Neural progenitor cell (in vitro differentiated cells): ENCODE results near the gene GAS6.

ENCODE experiments used
- CTCF ChIP-seq: fragments of 200-600 bp; sonication (generic); IDR thresholded peaks from 2 replicates; pipeline ENCODE4 v1.5.1; 2017; ENCODE audit warnings: antibody characterized with exemption, mild to moderate bottlenecking
- EZH2 ChIP-seq: fragments of 200-600 bp; sonication (generic); IDR thresholded peaks from 2 replicates; pipeline ENCODE4 v1.6.1; 2017; ENCODE audit warnings: antibody characterized with exemption, mild to moderate bottlenecking, moderate library complexity
- EZH2phosphoT487 ChIP-seq: fragments of 200-600 bp; sonication (generic); IDR thresholded peaks from 2 replicates; pipeline ENCODE4 v1.6.1; 2017; ENCODE audit warnings: antibody characterized with exemption

GRCh38 chr13:113860665-113861432 lies 3.0 kb downstream of the GAS6 start:
- no peak for TF ChIP-seq EZH2phosphoT487
- TF ChIP-seq CTCF: no peak
- TF ChIP-seq EZH2: no peak
